ENCODE results near the gene SDK1.

SDK1 gene

GRCh38 chr7:3955751-3956696, 655.0 kb downstream of the SDK1 start:
- no peak for TF ChIP-seq CTCF (IDR thresholded peaks at IDR 0.05; ENCODE audit: low read depth, low read length)

GRCh38 chr7:3956949-3957348, 655.9 kb downstream of the SDK1 start:
- no peak for TF ChIP-seq CTCF (IDR thresholded peaks at IDR 0.05; ENCODE audit: low read depth, low read length)
- no peak for DNase-seq (ENCODE audit: extremely low read depth, low read depth)

More at GRCh38 chr7:3955751-3956696, 655.0 kb downstream of the SDK1 start:
- DNase-seq (ENCODE audit: extremely low read depth, low read depth) = no peak

- no peak for TF ChIP-seq CTCF (IDR thresholded peaks at IDR 0.05; ENCODE audit: low read depth, low read length)
- no peak for DNase-seq (ENCODE audit: extremely low read depth, low read depth)
Observed at GRCh38 chr7:3957472-3958108, 656.5 kb downstream of the SDK1 start.

- no peak for DNase-seq (ENCODE audit: extremely low read depth, low read depth)
- no peak for TF ChIP-seq CTCF (IDR thresholded peaks at IDR 0.05; ENCODE audit: low read depth, low read length)
Observed at GRCh38 chr7:3958109-3958483, 657.0 kb downstream of the SDK1 start.

GRCh38 chr7:3959364-3959763, 658.3 kb downstream of the SDK1 start:
- TF ChIP-seq CTCF (IDR thresholded peaks at IDR 0.05; ENCODE audit: low read depth, low read length) = no peak
- no peak for DNase-seq (ENCODE audit: extremely low read depth, low read depth)

- TF ChIP-seq CTCF (IDR thresholded peaks at IDR 0.05; ENCODE audit: low read depth, low read length) = no peak
- no peak for DNase-seq (ENCODE audit: extremely low read depth, low read depth)
Observed at GRCh38 chr7:3960050-3960763, 659.2 kb downstream of the SDK1 start.
